ENCODE data around the gene CFAP74.

DNA sequence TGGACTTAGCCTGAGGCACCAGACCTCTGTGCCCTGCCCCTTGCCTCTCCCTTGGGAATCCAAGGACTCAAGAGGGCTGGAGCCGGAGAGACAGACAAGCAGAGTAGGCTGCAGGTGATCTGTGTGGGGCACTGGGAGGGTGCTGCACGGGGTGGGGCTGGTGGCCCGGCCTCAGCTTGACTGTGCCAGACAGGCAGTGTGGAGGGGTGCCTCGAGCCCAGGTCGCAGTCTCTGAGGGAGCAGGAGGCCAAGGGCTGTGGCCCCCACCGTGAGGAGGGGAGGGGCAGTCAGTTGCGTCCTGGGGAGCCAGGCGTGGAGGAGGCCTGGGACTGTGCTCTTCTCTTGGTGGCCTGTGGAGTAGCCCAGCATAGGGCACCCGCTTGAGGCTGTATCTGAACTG lies 19.6 kb upstream of the CFAP74 start:
- TF ChIP-seq CTCF (IDR thresholded peaks at IDR 0.05) (no peak), EP300 (IDR thresholded peaks at IDR 0.05) (no peak), POLR2A (IDR thresholded peaks at IDR 0.05) (no peak)

Measured in tibial nerve (tissue), 4 donors.